HepG2 (cell line): ENCODE data around the gene STMN3. TPM values are rescaled to one million over a fixed set of nuclear protein-coding genes. Genes with fewer than 3 reads are reported as not detected.

Experiments
- CC2D1A ChIP-seq: sonication (generic); formaldehyde crosslinking; IDR thresholded peaks from 2 replicates; pipeline ENCODE4 v1.8.1; 2023; ENCODE audit warnings: mild to moderate bottlenecking, missing genetic modification reagents
- DMAP1 ChIP-seq: IDR thresholded peaks from 2 replicates; pipeline ENCODE4 v1.6.1; 2016
- FOXO1 ChIP-seq: sonication (generic); formaldehyde crosslinking; IDR thresholded peaks from 2 replicates; pipeline ENCODE4 v1.4.0; 2020; ENCODE audit warnings: missing genetic modification reagents
- MAZ ChIP-seq, 2 experiments: sonication (generic) in 1 of 2; formaldehyde crosslinking in 1 of 2; IDR thresholded peaks; 2 replicates each; pipeline versions ENCODE4 v1.5.0 to v1.6.1; 2012 to 2020; ENCODE audit warnings: low read depth in 2 of 2, mild to moderate bottlenecking in 2 of 2, borderline replicate concordance in 1 of 2, improper control_type of control experiment in 1 of 2, low read length in 1 of 2, missing genetic modification reagents in 1 of 2, moderate library complexity in 1 of 2
- MBD4 ChIP-seq: IDR thresholded peaks from 2 replicates; pipeline ENCODE4 v1.6.1; 2012; ENCODE audit warnings: low read length, inconsistent platforms, borderline replicate concordance
- MED13 ChIP-seq: sonication (generic); formaldehyde crosslinking; IDR thresholded peaks from 2 replicates; pipeline ENCODE4 v1.5.0; 2020; ENCODE audit warnings: missing genetic modification reagents
- NKX3-1 ChIP-seq: sonication (generic); formaldehyde crosslinking; IDR thresholded peaks from 2 replicates; pipeline ENCODE4 v1.5.0; 2020; ENCODE audit warnings: missing genetic modification reagents
- SAP130 ChIP-seq: IDR thresholded peaks from 2 replicates; pipeline ENCODE4 v1.6.1; 2016; ENCODE audit warnings: low read depth
- SPEN ChIP-seq: sonication (generic); formaldehyde crosslinking; IDR thresholded peaks from 2 replicates; pipeline ENCODE4 v1.5.1; 2020; ENCODE audit warnings: low read depth, mild to moderate bottlenecking, missing genetic modification reagents
- TRIM24 ChIP-seq: sonication (generic); formaldehyde crosslinking; IDR thresholded peaks from 2 replicates; pipeline ENCODE4 v1.8.0; 2022; ENCODE audit warnings: mild to moderate bottlenecking, missing genetic modification reagents
- ZBTB7B ChIP-seq: sonication (generic); formaldehyde crosslinking; IDR thresholded peaks from 2 replicates; pipeline ENCODE4 v1.4.0; 2020; ENCODE audit warnings: missing genetic modification reagents
- ZNF235 ChIP-seq: sonication (generic); formaldehyde crosslinking; IDR thresholded peaks from 2 replicates; pipeline ENCODE4 v1.8.1; 2023; ENCODE audit warnings: mild to moderate bottlenecking, missing genetic modification reagents, borderline replicate concordance
- ZNF589 ChIP-seq: sonication (generic); formaldehyde crosslinking; conservative IDR thresholded peaks from 2 replicates; pipeline ENCODE4 v1.8.0; 2022; ENCODE audit warnings: mild to moderate bottlenecking, moderate library complexity, missing genetic modification reagents
- ZNF607 ChIP-seq: sonication (generic); formaldehyde crosslinking; IDR thresholded peaks from 2 replicates; pipeline ENCODE4 v1.5.1; 2020; ENCODE audit warnings: missing genetic modification reagents, mild to moderate bottlenecking, borderline replicate concordance
- polyA plus RNA-seq, 8 experiments: library from polyadenylated mRNA; depleted of rRNA in 3 of 8; stranded (reverse) in 7 of 8; unstranded in 1 of 8; fragments of >200 nt; fragmentation: Illumina TruSeq in 4 of 8; extraction: Trizol in 4 of 8; gene quantifications; 2 replicates each; pipeline versions ENCODE4 v1.2.1 to v1.2.3, GENCODE V29; 2011 to 2016; ENCODE audit warnings: low read depth in 4 of 8, missing spikeins in 1 of 8, mixed read lengths in 1 of 8; ENCODE audit not compliant: insufficient read depth in 1 of 8
- total RNA-seq, 5 experiments: library from RNA; depleted of rRNA; stranded (reverse); fragments of >200 nt; fragmentation: Illumina TruSeq; extraction: Trizol; gene quantifications; 2 replicates each; pipeline ENCODE4 v1.2.3, GENCODE V29; 2016; ENCODE audit warnings: low read depth in 1 of 5
- TF ChIP-seq, protein P1 (sequence below): sonication (generic); formaldehyde crosslinking; IDR thresholded peaks from 2 replicates; pipeline ENCODE4 v1.8.0; 2022; ENCODE audit warnings: mild to moderate bottlenecking, missing genetic modification reagents
- TF ChIP-seq, protein P2 (sequence below): sonication (generic); formaldehyde crosslinking; IDR thresholded peaks from 2 replicates; pipeline ENCODE4 v1.5.1; 2020; ENCODE audit warnings: missing genetic modification reagents, mild to moderate bottlenecking, borderline replicate concordance
- TF ChIP-seq, protein P3 (sequence below): IDR thresholded peaks from 2 replicates; pipeline ENCODE4 v1.6.1; 2016; ENCODE audit warnings: low read depth, borderline replicate concordance
- TF ChIP-seq, protein P4 (sequence below): sonication (generic); formaldehyde crosslinking; IDR thresholded peaks from 2 replicates; pipeline ENCODE4 v1.5.0; 2020; ENCODE audit warnings: mild to moderate bottlenecking, missing genetic modification reagents
- TF ChIP-seq, protein P5 (sequence below): sonication (generic); formaldehyde crosslinking; IDR thresholded peaks from 2 replicates; pipeline ENCODE4 v1.4.0; 2020; ENCODE audit warnings: missing genetic modification reagents, borderline replicate concordance

Gene STMN3
- total and polyA plus RNA-seq, 2 of the 13 experiments (the other 11 are each of a cell fraction or from before 2014, with no cell fraction given): 21.0 to 48.3 TPM

DNA sequence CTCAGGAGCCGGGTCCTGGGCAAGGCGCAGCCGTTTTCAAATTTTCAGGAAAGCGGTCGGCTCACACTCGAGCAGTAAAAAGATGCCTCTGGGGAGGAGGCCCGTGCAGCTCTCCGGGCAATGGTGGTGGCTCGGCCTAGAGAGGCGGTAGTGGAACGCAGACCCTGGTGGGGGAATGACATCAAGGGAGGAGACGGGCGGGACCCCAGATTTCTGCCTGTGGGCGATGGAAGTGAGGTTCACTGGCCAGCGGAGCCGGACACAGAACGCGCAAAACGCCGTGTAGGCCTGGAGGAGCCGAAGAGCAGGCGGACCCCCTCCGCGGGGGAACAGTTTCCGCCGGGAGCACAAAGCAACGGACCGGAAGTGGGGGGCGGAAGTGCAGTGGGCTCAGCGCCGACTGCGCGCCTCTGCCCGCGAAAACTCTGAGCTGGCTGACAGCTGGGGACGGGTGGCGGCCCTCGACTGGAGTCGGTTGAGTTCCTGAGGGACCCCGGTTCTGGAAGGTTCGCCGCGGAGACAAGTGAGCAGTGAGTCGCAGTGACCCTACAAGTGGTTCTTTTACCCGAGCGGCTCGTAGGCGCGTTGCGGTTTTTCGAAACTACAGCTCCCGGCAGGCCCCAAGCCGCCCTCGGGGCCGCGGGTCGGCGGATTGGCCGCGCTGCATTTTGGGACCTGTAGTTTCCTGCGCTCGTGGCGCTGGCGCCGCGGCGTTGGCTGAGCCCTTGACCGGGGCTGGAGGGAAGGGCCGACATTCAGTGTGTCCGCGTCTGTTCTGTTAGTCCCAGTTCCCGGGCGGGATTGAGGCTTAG lies 4.9 kb upstream of the STMN3 start, which contains the start of gene RTEL1 (continued):
- TF ChIP-seq ZBTB7B (CRISPR knock-in tag) (peak; percentile 40; the same call in 1 of the 2 replicates), SAP130 (CRISPR knock-in tag) (peak; percentile 94), CC2D1A (CRISPR knock-in tag) (0 out of 2 replicates have a peak, but pooled peaks have one; percentile 25), MED13 (peak; percentile 81; the same call in 1 of the 2 replicates), MAZ (IDR thresholded peaks at IDR 0.05; ENCODE audit: borderline replicate concordance, low read depth, low read length) (peak; percentile 91), MAZ (CRISPR knock-in tag; IDR thresholded peaks at IDR 0.05; ENCODE audit: low read depth) (peak; percentile 97), NKX3-1 (CRISPR knock-in tag) (peak; percentile 97), SPEN (peak; percentile 99), TRIM24 (CRISPR knock-in tag) (0 out of 2 replicates have a peak, but pooled peaks have one; percentile 59), FOXO1 (CRISPR knock-in tag) (peak; percentile 81), ZNF235 (peak; percentile 48), ZNF589 (CRISPR knock-in tag) (no peak), ZNF607 (CRISPR knock-in tag) (0 out of 2 replicates have a peak, but pooled peaks have one; percentile 97), MBD4 (no peak), DMAP1 (peak; percentile 97)
- TF ChIP-seq, protein P1, sequence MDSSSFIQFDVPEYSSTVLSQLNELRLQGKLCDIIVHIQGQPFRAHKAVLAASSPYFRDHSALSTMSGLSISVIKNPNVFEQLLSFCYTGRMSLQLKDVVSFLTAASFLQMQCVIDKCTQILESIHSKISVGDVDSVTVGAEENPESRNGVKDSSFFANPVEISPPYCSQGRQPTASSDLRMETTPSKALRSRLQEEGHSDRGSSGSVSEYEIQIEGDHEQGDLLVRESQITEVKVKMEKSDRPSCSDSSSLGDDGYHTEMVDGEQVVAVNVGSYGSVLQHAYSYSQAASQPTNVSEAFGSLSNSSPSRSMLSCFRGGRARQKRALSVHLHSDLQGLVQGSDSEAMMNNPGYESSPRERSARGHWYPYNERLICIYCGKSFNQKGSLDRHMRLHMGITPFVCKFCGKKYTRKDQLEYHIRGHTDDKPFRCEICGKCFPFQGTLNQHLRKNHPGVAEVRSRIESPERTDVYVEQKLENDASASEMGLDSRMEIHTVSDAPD (CRISPR knock-in tag): peak; percentile 94
- TF ChIP-seq, protein P2, sequence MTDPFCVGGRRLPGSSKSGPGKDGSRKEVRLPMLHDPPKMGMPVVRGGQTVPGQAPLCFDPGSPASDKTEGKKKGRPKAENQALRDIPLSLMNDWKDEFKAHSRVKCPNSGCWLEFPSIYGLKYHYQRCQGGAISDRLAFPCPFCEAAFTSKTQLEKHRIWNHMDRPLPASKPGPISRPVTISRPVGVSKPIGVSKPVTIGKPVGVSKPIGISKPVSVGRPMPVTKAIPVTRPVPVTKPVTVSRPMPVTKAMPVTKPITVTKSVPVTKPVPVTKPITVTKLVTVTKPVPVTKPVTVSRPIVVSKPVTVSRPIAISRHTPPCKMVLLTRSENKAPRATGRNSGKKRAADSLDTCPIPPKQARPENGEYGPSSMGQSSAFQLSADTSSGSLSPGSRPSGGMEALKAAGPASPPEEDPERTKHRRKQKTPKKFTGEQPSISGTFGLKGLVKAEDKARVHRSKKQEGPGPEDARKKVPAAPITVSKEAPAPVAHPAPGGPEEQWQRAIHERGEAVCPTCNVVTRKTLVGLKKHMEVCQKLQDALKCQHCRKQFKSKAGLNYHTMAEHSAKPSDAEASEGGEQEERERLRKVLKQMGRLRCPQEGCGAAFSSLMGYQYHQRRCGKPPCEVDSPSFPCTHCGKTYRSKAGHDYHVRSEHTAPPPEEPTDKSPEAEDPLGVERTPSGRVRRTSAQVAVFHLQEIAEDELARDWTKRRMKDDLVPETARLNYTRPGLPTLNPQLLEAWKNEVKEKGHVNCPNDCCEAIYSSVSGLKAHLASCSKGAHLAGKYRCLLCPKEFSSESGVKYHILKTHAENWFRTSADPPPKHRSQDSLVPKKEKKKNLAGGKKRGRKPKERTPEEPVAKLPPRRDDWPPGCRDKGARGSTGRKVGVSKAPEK (CRISPR knock-in tag): no peak
- TF ChIP-seq, protein P3, sequence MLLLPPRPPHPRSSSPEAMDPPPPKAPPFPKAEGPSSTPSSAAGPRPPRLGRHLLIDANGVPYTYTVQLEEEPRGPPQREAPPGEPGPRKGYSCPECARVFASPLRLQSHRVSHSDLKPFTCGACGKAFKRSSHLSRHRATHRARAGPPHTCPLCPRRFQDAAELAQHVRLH (CRISPR knock-in tag): peak; percentile 89
- TF ChIP-seq, protein P4, sequence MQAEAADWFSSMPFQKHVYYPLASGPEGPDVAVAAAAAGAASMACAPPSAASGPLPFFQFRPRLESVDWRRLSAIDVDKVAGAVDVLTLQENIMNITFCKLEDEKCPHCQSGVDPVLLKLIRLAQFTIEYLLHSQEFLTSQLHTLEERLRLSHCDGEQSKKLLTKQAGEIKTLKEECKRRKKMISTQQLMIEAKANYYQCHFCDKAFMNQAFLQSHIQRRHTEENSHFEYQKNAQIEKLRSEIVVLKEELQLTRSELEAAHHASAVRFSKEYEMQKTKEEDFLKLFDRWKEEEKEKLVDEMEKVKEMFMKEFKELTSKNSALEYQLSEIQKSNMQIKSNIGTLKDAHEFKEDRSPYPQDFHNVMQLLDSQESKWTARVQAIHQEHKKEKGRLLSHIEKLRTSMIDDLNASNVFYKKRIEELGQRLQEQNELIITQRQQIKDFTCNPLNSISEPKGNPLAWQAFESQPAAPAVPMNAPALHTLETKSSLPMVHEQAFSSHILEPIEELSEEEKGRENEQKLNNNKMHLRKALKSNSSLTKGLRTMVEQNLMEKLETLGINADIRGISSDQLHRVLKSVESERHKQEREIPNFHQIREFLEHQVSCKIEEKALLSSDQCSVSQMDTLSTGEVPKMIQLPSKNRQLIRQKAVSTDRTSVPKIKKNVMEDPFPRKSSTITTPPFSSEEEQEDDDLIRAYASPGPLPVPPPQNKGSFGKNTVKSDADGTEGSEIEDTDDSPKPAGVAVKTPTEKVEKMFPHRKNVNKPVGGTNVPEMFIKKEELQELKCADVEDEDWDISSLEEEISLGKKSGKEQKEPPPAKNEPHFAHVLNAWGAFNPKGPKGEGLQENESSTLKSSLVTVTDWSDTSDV: no peak; the same call in 1 of the 2 replicates
- TF ChIP-seq, protein P5, sequence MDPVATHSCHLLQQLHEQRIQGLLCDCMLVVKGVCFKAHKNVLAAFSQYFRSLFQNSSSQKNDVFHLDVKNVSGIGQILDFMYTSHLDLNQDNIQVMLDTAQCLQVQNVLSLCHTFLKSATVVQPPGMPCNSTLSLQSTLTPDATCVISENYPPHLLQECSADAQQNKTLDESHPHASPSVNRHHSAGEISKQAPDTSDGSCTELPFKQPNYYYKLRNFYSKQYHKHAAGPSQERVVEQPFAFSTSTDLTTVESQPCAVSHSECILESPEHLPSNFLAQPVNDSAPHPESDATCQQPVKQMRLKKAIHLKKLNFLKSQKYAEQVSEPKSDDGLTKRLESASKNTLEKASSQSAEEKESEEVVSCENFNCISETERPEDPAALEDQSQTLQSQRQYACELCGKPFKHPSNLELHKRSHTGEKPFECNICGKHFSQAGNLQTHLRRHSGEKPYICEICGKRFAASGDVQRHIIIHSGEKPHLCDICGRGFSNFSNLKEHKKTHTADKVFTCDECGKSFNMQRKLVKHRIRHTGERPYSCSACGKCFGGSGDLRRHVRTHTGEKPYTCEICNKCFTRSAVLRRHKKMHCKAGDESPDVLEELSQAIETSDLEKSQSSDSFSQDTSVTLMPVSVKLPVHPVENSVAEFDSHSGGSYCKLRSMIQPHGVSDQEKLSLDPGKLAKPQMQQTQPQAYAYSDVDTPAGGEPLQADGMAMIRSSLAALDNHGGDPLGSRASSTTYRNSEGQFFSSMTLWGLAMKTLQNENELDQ: peak; percentile 95
